K562 (cell line): ENCODE results near the gene PAXIP1. TPM values are rescaled to one million over a fixed set of nuclear protein-coding genes. Genes with fewer than 3 reads are reported as not detected.

Source experiments
- ATAC-seq: fragments of 200-7000 bp; cut with Tn5 transposase; 3 replicates; pipeline ENCODE4 v1.9.1; 2020; ENCODE audit warnings: moderate library complexity
- BruUV-seq: library from RNA; stranded (reverse); fragments of 400-500 nt; replicated peaks from 2 replicates; lab custom pipeline; 2021; lab: Mats Ljungman, UMichigan
- CTCF ChIA-PET: fragments of 300-600 bp; formaldehyde crosslinking; extraction: SDS; loops from one replicate; lab custom pipeline; 2021; ENCODE audit warnings: low intra/inter-chr PET ratio; lab: Yijun Ruan, JAX
- POLR2A ChIA-PET: fragments of 300-600, 350-650 bp; sonication (Branson Sonifier 250); formaldehyde crosslinking; extraction: SDS; loops from one replicate; lab custom pipeline; 2021; ENCODE audit warnings: antibody characterized with exemption, inconsistent platforms; lab: Yijun Ruan, JAX
- DNase-seq, 4 experiments: peaks; one replicate each; pipeline versions ENCODE4 v3.0.0 to v3.0.0-alpha.2; 2011 to 2018; ENCODE audit warnings: low spot score in 3 of 4, mixed read lengths in 3 of 4; ENCODE audit errors: extremely low read depth in 1 of 4
- FAIRE-seq: peaks from 2 replicates; lab custom pipeline; 2011; peaks lifted over from hg19 to GRCh38; lab: Jason Lieb, UNC
- H2AFZ ChIP-seq: 2 replicates; pipeline ENCODE4 v1.6.0; 2011; ENCODE audit warnings: low read depth, low read length, control low read depth, inconsistent platforms
- H3K27ac ChIP-seq: fragments of 200-600 bp; 3 replicates; pipeline ENCODE4 v1.8.0; 2011; ENCODE audit warnings: low read depth, mild to moderate bottlenecking, control low read depth, inconsistent platforms, low read length, moderate library complexity, mixed read lengths; ENCODE audit errors: extremely low read depth
- H3K27me3 ChIP-seq, 2 experiments: fragments of 300-600 bp in 1 of 2; 2 replicates in 1 of 2; 3 replicates in 1 of 2; pipeline versions ENCODE4 v1.6.0 to v1.8.0; 2011; ENCODE audit warnings: inconsistent platforms in 2 of 2, low read length in 2 of 2, mild to moderate bottlenecking in 1 of 2, mixed read lengths in 1 of 2, moderate library complexity in 1 of 2; ENCODE audit not compliant: control insufficient read depth in 2 of 2, insufficient read depth in 2 of 2
- H3K36me3 ChIP-seq: fragments of 300-600 bp; 3 replicates; pipeline ENCODE4 v1.8.0; 2011; ENCODE audit warnings: mild to moderate bottlenecking, low read length, inconsistent platforms; ENCODE audit not compliant: control insufficient read depth, insufficient read depth
- H3K4me1 ChIP-seq, 2 experiments: fragments of 200-600 bp in 1 of 2; replicated peaks in 1 of 2; 2 replicates in 1 of 2; 3 replicates in 1 of 2; pipeline versions ENCODE4 v1.5.1 to v1.8.0; 2011; ENCODE audit warnings: inconsistent platforms in 2 of 2, low read length in 2 of 2, mild to moderate bottlenecking in 1 of 2, mixed read lengths in 1 of 2, moderate library complexity in 1 of 2; ENCODE audit not compliant: control insufficient read depth in 2 of 2, insufficient read depth in 2 of 2
- H3K4me2 ChIP-seq: 2 replicates; pipeline ENCODE4 v1.6.1; 2011; ENCODE audit warnings: low read length, control low read depth, inconsistent platforms, mixed read lengths; ENCODE audit not compliant: insufficient read depth
- H3K4me3 ChIP-seq: fragments of 200-600 bp; sonication (generic), shearing (Covaris generic); 2 replicates; pipeline ENCODE4 v1.5.1; 2016; ENCODE audit warnings: control low read depth, inconsistent platforms
- H3K79me2 ChIP-seq: fragments of 200-600 bp; 3 replicates; pipeline ENCODE4 v1.8.0; 2011; ENCODE audit warnings: low read length, inconsistent platforms; ENCODE audit not compliant: control insufficient read depth, insufficient read depth
- H3K9ac ChIP-seq, 2 experiments: 2 replicates each; pipeline versions ENCODE4 v1.6.0 to v1.6.1; 2011; ENCODE audit warnings: low read depth in 2 of 2, low read length in 2 of 2, control low read depth in 1 of 2, inconsistent platforms in 1 of 2, mild to moderate bottlenecking in 1 of 2, mixed read lengths in 1 of 2; ENCODE audit not compliant: insufficient read depth in 1 of 2
- H3K9me1 ChIP-seq: one replicate; pipeline ENCODE4 v1.6.0; 2011; ENCODE audit warnings: inconsistent platforms, mild to moderate bottlenecking, low read length, moderate library complexity; ENCODE audit not compliant: control insufficient read depth, insufficient read depth
- H3K9me3 ChIP-seq: replicated peaks from 2 replicates; pipeline ENCODE4 v1.5.1; 2011; ENCODE audit warnings: low read depth, low read length, inconsistent platforms; ENCODE audit not compliant: control insufficient read depth, insufficient read depth
- H4K20me1 ChIP-seq: replicated peaks from 2 replicates; pipeline ENCODE4 v1.6.1; 2011; ENCODE audit warnings: low read length, inconsistent platforms, mixed read lengths; ENCODE audit not compliant: control insufficient read depth, insufficient read depth
- CAMTA2 ChIP-seq: fragments of 250-450 bp; sonication (Bioruptor Pico); conservative IDR thresholded peaks from 2 replicates; pipeline ENCODE4 v1.5.1; 2022
- GABPA ChIP-seq: fragments of 200-800 bp; sonication (Bioruptor generic); conservative IDR thresholded peaks from 2 replicates; pipeline ENCODE4 v1.6.1; 2016; ENCODE audit warnings: low read depth, missing genetic modification characterization, missing compliant biosample characterization
- HMBOX1 ChIP-seq: sonication (generic); IDR thresholded peaks from 2 replicates; pipeline ENCODE4 v1.6.1; 2016
- JUND ChIP-seq, 2 experiments: IDR thresholded peaks; 2 replicates in 1 of 2; 3 replicates in 1 of 2; pipeline ENCODE4 v1.6.1; 2011; ENCODE audit warnings: borderline replicate concordance in 2 of 2, low read depth in 2 of 2, low read length in 2 of 2, improper control_type of control experiment in 1 of 2, missing biosample characterization in 1 of 2, missing genetic modification characterization in 1 of 2, missing genetic modification reagents in 1 of 2
- MTA1 ChIP-seq: fragments of 450-650 bp; IDR thresholded peaks from 2 replicates; pipeline ENCODE4 v1.6.1; 2017; ENCODE audit warnings: borderline replicate concordance
- MTA2 ChIP-seq: fragments of 450-650 bp; IDR thresholded peaks from 2 replicates; pipeline ENCODE4 v1.6.1; 2016; ENCODE audit warnings: low read depth
- NR2C2 ChIP-seq, 2 experiments: fragments of 200-800 bp in 1 of 2; sonication (Bioruptor generic) in 1 of 2; sonication (generic) in 1 of 2; formaldehyde crosslinking in 1 of 2; IDR thresholded peaks; 2 replicates each; pipeline versions ENCODE4 v1.6.1 to v1.8.0; 2016 to 2022; ENCODE audit warnings: mild to moderate bottlenecking in 1 of 2, missing compliant biosample characterization in 1 of 2, missing genetic modification characterization in 1 of 2, missing genetic modification reagents in 1 of 2
- SETDB1 ChIP-seq: IDR thresholded peaks from one replicate; pipeline ENCODE4 v1.6.1; 2012; ENCODE audit warnings: low read length, control low read depth, inconsistent platforms
- XRCC3 ChIP-seq: fragments of 450-650 bp; IDR thresholded peaks from 2 replicates; pipeline ENCODE4 v1.6.1; 2017; ENCODE audit warnings: mild to moderate bottlenecking, moderate library complexity
- ZFP1 ChIP-seq: fragments of 450-650 bp; formaldehyde crosslinking; IDR thresholded peaks from 2 replicates; pipeline ENCODE4 v1.4.0; 2020; ENCODE audit warnings: mild to moderate bottlenecking, mixed read lengths
- ZNF23 ChIP-seq: fragments of 250-450 bp; sonication (Bioruptor Pico); IDR thresholded peaks from 2 replicates; pipeline ENCODE4 v1.4.0; 2020; ENCODE audit warnings: mild to moderate bottlenecking
- WGBS: fragments of 100-300 bp; shearing (Covaris generic); methylation state at CpG from one replicate; pipeline ENCODE4 v1.1.6; 2016; ENCODE audit warnings: low coverage, mixed read lengths; ENCODE audit not compliant: insufficient coverage; ENCODE audit errors: missing lambda C conversion rate; 5-methylcytosine and 5-hydroxymethylcytosine counted together
- in situ Hi-C: fragments of 300-500 bp; cut with MboI; formaldehyde crosslinking; loops from 4 replicates; pipeline ENCODE4 v1.15.0; 2018; ENCODE audit warnings: inconsistent platforms, mixed read lengths
- intact Hi-C: fragments of 100-400 bp; cut with micrococcal nuclease; formaldehyde crosslinking; loops from 2 replicates; pipeline ENCODE4 v1.14.2; 2022
- polyA plus RNA-seq, 8 experiments: library from polyadenylated mRNA; depleted of rRNA in 4 of 8; stranded (reverse) in 5 of 8; unstranded in 3 of 8; fragments of >200 nt; fragmentation: Nextera tagmentation in 2 of 8; fragmentation: Illumina TruSeq in 1 of 8; extraction: Ambion mirVana in 2 of 8; extraction: Trizol in 1 of 8; gene quantifications; 2 replicates each; pipeline versions ENCODE4 v1.2.1 to v1.2.3, GENCODE V29; 2011 to 2014; ENCODE audit warnings: inconsistent platforms in 1 of 8, missing spikeins in 1 of 8
- total RNA-seq, 7 experiments: library from RNA; depleted of rRNA in 6 of 7; stranded (reverse); fragments of >200 nt in 6 of 7; fragmentation: Illumina TruSeq in 2 of 7; extraction: Trizol in 2 of 7; gene quantifications; 2 replicates each; pipeline versions ENCODE4 v1.2.1 to v1.2.3, GENCODE V29; 2011 to 2021; ENCODE audit warnings: low replicate concordance in 1 of 7
- TF ChIP-seq, protein P1 (sequence below): sonication (generic); formaldehyde crosslinking; IDR thresholded peaks from 2 replicates; pipeline ENCODE4 v1.8.1; 2022; ENCODE audit warnings: missing genetic modification reagents

Gene PAXIP1
- total and polyA plus RNA-seq, 9 of the 15 experiments (the other 6 are each of a cell fraction or from before 2014, with no cell fraction given): 9.7 to 37.9 (median 28.4) TPM

DNA sequence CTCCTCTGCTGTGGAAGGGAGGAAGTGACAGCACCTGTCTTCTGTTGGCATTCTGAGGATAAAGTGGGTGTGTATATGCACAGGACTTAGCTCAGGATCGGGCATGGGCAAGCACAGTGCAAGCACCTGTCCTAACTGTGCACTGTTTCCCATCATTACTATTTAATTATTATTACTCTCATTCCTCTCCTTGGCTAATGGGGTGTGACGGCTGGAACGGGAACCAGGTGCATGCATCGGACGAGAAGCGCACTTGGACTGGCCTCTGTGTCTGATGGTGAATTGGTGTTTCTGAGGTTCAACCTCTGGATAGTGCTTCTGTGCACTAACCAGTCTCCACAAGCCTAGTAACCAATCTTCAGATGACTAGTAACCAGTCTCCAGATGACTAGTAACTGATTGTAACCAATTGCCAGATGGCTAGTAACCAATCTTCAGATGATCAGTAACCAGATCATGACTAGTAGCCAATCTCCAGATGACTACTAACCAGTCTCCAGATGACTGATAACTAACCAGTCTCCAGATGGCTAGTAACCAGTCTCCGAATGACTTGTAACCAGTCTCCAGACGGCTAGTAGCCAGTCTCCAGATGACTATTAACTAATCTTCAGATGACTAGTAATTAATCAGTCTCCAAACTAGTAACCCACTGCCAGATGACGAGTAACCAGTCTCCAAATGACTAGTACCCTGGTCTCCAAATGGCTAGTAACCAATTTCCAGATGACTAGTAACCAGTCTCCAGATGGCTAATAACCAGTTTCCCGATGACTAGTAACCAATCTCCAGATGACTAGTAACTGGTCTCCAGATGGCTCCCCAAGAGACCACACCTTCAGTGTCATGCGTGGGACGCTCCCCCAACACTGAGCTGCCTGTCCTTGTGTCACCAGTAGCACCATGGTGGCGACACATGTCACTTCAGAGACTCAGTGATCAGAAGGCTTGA, 85.8 kb downstream of the PAXIP1 start (continued):
- TF ChIP-seq ZNF23 (CRISPR knock-in tag) (no peak), NR2C2 (CRISPR knock-in tag; IDR thresholded peaks at IDR 0.05) (no peak), NR2C2 (tag; IDR thresholded peaks at IDR 0.05) (no peak), HMBOX1 (peak; percentile 100), CAMTA2 (CRISPR knock-in tag) (no peak), JUND (IDR thresholded peaks at IDR 0.05; ENCODE audit: borderline replicate concordance, low read depth, low read length) (no peak), JUND (tag; IDR thresholded peaks at IDR 0.05; ENCODE audit: borderline replicate concordance, low read depth, low read length) (no peak)

- peaks cover 33 to 84% of the 10 kb centered on the region in 2 experiments for H3K27me3 ChIP-seq
- no peak for FAIRE-seq
- no TSS peak for BruUV-seq
- TF ChIP-seq, protein P1, sequence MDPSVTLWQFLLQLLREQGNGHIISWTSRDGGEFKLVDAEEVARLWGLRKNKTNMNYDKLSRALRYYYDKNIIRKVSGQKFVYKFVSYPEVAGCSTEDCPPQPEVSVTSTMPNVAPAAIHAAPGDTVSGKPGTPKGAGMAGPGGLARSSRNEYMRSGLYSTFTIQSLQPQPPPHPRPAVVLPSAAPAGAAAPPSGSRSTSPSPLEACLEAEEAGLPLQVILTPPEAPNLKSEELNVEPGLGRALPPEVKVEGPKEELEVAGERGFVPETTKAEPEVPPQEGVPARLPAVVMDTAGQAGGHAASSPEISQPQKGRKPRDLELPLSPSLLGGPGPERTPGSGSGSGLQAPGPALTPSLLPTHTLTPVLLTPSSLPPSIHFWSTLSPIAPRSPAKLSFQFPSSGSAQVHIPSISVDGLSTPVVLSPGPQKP: no peak
- TF ChIP-seq ZFP1 (CRISPR knock-in tag) (no peak), SETDB1 (no peak), MTA2 (no peak), XRCC3 (no peak), GABPA (tag) (no peak), MTA1 (no peak)
Observed at GRCh38 chr7:154916381-154916780, 86.5 kb downstream of the PAXIP1 start.

More at GRCh38 chr7:154916381-154916780, 86.5 kb downstream of the PAXIP1 start:
- ChIA-PET CTCF (interaction anchor here (0.7 kb wide), 1 partner anchor 10 kb away, joined by 3 read pairs; no protein-coding TSS in a partner anchor), POLR2A (no interaction called here)
- no peak overlapping the region for H3K4me3 ChIP-seq
- no peak overlapping the region for H3K9ac ChIP-seq
- in situ Hi-C loops: no loop called here
- H2AFZ ChIP-seq: no peak overlapping the region
- ATAC-seq (no peak), DNase-seq (no peak)
- peaks cover 0 to 20% of the 10 kb centered on the region in 2 experiments; a peak in 2 of 5 replicates for H3K4me1 ChIP-seq
- 9% methylated on average over 13 of the region's 14 CpGs for WGBS
- no peak overlapping the region for H3K4me2 ChIP-seq
- no peak overlapping the region for H3K27ac ChIP-seq
- no peaks in the 10 kb centered on the region for H3K9me3 ChIP-seq
- intact Hi-C loops: no loop called here
- H3K36me3 ChIP-seq: no peaks in the 10 kb centered on the region
- H3K79me2 ChIP-seq: no peaks in the 10 kb centered on the region
- no peaks in the 10 kb centered on the region for H3K9me1 ChIP-seq
- H4K20me1 ChIP-seq: no peaks in the 10 kb centered on the region
